GM19395 (cell line): Measurements from ENCODE around the gene NDUFB3.
"Not testable (repeated sequence)": the region's sequence is repeated elsewhere in the genome, so short reads cannot be mapped to it uniquely, and the experiment has no call there.

Experiments
- ATAC-seq: cut with Tn5 transposase; IDR thresholded peaks from one replicate; pipeline ENCODE4 v1.9.1; 2021; ENCODE audit warnings: mild to moderate bottlenecking, moderate library complexity; ENCODE audit not compliant: unreplicated experiment

NDUFB3 gene

GRCh38 chr2:201071479-201072200, at the start of gene NDUFB3, which contains the start of gene HYCC2:
NDUFB3 (plus strand) TSS chr2:201072001; CDS start chr2:201078883, 6,882 bp downstream.
HYCC2 (minus strand) TSS chr2:201071671; CDS start chr2:201024009, 47,662 bp downstream.
- peak; percentile 99 for ATAC-seq

DNA sequence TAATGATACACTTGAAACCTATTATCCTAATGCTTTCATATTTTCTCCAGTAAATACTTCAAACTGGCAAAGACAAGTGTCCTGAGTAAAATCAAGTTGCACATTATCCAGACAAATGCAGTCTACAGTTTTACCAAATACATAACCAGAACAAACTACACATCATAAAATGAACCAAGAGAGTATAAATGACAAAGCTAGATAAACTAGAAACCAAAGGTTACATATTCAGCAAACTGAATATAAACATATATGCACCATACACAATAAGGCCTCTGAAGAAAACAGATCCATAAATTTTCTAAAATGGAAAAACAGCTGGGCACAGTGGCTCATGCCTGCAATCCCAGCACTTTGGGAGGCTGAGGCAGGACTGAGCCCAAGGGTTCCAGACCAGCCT, 47.3 kb upstream of the NDUFB3 start:
- no peak for ATAC-seq

DNA sequence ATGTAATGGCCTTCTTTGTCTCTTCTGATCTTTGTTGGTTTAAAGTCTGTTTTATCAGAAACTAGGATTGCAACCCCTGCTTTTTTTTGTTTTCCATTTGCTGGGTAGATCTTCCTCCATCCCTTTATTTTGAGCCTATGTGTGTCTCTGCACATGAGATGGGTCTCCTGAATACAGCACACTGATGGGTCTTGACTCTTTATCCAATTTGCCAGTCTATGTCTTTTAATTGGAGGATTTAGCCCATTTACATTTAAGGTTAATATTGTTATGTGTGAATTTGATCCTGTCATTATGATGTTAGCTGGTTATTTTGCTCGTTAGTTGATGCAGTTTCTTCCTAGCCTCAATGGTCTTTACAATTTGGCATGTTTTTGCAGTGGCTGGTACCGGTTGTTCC, 37.4 kb upstream of the NDUFB3 start:
- not testable (repeated sequence) for ATAC-seq

GRCh38 chr2:201038361-201038760, 33.4 kb upstream of the NDUFB3 start:
- not testable (repeated sequence) for ATAC-seq

DNA sequence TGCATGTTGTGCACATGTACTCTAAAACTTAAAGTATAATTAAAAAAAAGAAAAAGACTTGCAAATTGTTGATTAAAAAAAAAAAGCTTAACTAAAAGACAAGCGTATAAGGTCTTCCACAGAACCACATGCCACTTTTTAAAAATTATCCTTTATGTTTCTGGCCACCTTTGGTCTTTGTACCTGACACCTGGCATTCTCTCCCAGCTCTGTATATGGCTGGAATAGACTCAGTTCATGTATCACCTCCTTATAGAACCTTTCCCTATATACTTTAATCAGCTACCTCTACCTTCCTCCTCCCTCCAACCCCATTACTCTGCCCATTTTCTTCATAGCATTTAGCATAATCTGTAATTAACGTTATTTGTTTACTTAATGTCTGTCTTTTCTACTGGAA, 32.9 kb upstream of the NDUFB3 start:
- no peak for ATAC-seq

- ATAC-seq: no peak
These were observed 30.8 kb upstream of the NDUFB3 start for GRCh38 chr2:201040867-201041628.

GRCh38 chr2:201042451-201042850, 29.4 kb upstream of the NDUFB3 start:
- not testable (repeated sequence) for ATAC-seq

DNA sequence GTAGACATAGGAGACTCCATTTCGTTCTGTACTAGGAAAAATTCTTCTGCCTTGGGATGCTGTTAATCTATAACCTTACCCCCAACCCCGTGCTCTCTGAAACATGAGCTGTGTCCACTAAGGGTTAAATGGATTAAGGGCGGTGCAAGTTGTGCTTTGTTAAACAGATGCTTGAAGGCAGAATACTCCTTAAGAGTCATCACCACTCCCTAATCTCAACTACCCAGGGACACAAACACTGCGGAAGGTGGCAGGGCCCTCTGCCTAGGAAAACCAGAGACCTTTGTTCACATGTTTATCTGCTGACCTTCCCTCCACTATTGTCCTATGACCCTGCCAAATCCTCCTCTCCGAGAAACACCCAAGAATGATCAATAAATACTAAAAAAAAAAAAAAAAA, 28.8 kb upstream of the NDUFB3 start:
- ATAC-seq: not testable (repeated sequence)

DNA sequence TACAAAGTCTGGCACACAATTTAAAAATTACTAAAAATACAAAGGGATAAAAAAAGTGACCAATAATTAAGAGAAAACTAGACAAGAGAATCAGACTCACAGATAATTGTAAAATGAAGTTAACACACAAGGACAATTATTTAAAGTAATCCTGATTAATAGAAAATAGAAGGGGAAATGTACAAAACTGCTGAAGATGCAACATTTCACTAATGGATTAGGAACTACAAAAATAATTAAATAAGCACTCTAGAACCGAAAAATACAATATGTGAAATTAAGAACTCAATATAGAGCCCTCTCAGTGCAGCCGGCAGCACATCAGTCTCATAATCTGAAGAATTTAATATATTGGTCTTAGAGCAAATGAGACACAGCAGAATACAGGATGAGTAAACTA, 24.9 kb upstream of the NDUFB3 start:
- ATAC-seq: no peak

GRCh38 chr2:201049455-201049854, 22.3 kb upstream of the NDUFB3 start:
- ATAC-seq: no peak

GRCh38 chr2:201057087-201057521, 14.7 kb upstream of the NDUFB3 start:
- ATAC-seq: no peak

GRCh38 chr2:201057715-201058248, 14.0 kb upstream of the NDUFB3 start:
- no peak for ATAC-seq

DNA sequence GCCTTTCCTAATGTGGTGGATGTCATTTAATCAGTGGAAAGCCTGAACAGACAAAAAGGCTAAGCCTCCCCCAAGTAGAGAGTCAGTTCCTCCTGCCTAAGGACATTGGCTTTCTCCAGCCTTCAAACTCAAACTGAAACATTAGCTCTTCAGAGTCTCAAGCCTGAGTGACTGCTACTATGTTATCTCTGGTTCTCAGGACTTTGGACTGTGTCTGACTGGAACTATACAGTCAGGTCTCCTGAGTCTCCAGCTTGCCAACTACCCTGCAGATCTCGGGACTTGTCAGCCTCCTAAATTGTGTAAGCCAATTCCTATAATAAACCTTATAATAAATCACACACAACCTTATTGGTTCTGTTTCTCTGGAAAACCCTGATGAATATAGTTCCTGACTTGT, 12.9 kb upstream of the NDUFB3 start:
- no peak for ATAC-seq

DNA sequence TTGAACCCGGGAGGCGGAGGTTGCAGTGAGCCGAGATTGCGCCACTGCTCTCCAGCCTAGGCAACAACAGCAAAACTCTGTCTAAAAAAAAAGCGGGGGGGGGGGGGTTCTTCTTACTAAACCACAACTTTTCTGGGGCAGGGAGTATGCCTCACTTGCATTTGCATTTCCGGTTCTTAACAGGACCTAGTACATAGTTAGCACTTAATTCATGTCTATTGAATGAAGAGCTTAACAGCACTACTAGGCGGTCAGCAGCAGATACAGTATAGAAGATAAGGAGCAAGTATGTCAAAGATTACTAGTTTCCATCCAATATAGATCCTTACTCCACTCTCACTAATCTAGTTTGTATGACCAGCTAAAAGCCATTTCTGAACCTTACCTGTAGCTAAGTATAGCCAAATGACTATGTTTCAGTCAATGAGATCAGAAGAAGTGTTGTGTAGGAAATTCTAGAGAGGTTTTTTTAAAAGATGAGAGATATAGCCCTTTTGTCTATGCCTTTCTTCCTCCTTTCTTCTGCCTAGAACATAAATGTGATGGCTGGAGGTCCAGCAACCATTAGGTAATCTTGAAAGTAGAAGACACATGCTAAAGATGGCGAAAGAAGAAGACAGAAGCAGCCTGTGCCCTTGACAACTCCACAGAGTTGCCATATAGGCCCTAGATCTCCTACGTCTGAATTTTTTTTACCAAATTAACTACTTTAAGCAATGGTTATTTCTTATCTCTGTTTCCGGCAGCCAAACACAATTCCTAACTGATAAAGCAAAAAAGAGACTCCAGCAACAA, 11.6 kb upstream of the NDUFB3 start:
- no peak for ATAC-seq

GRCh38 chr2:201063516-201063915, 8.3 kb upstream of the NDUFB3 start:
- not testable (repeated sequence) for ATAC-seq

DNA sequence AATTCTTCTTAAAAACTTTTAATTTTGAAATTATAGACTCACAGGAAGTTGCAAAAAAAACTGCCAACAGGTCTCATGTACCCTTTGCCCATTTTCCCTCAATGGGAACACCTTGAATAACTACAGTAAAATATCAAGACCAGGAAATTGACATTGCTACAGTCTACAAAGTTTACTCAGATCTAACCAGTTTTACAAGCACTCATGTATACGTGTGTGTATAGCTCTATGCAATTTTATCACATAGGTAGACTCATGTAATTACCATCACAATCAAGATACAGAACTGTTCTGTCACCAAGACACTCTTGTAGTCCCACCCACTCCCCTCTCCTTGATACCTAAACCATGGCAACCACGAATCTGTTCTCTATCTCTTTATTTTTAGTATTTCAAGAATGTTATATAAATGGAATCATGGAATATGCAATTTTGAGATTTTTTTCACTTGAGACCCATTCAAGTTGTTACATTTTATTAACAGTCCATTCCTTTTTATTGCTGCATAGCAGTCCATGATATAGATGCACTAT, 6.9 kb upstream of the NDUFB3 start:
- ATAC-seq: no peak

- peak; percentile 15 for ATAC-seq
These were observed 788 bp upstream of the NDUFB3 start for GRCh38 chr2:201070948-201071478.

- peak; percentile 4 for ATAC-seq
These were observed 365 bp downstream of the NDUFB3 start for GRCh38 chr2:201072201-201072530.

DNA sequence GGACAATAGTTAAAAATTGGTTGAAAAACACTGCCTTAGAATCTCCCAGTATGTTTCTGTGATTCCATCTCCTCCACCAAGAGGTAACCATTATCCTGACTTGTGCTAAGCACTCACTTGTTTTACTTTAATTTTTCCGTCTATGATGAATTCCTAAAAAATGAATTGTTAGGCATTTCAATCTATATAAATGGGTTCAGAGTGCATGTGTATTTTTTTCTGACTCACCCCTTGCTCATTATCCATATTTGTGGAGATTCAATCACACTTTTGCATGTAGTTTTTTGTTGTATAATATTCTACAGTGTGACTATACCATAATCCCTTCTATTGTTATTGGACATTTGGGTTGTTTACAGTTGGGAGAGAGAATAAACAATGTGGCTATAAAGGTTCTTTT, 1.3 kb downstream of the NDUFB3 start:
- ATAC-seq: no peak

DNA sequence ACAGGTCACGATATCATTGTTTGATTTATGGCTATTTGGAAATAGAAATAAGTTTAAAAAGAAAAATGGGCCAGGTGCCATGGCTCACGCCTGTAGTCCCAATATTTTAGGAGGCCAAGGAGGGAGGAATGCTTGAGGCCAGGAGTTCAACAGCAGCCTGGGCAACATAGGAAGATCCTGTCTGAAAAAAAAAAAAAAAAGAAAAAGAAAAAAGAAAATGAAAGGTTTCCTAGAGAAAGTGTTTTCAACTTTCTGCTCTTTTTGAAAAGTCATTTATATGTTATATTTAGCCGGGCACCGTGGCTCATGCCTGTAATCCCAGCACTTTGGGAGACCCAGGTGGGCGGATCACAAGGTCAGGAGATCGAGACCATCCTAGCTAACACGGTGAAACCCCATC, 3.2 kb downstream of the NDUFB3 start:
- no peak for ATAC-seq

- ATAC-seq: no peak
These were observed 13.1 kb downstream of the NDUFB3 start for GRCh38 chr2:201084863-201085262.
